NOMO-1 (cell line): Measurements from ENCODE around the gene RAI1.
A peak's percentile ranks its signal among the peaks of the same experiment; 100 is the strongest.
"Not testable (repeated sequence)": the region's sequence is repeated elsewhere in the genome, so short reads cannot be mapped to it uniquely, and the experiment has no call there.

Experiments used
- DNase-seq, 2 experiments: peaks; one replicate each; lab custom pipeline; 2025; ENCODE audit not compliant: unreplicated experiment in 2 of 2; lab: John Stamatoyannopoulos, UW

RAI1 gene

GRCh38 chr17:17681187-17681743, at the start of gene RAI1:
Gene RAI1 (plus strand): TSS chr17:17681458. CDS start chr17:17792949, 111,491 bp downstream.
- peak; percentile 74 to 79 for DNase-seq

GRCh38 chr17:17632690-17633089, 48.6 kb upstream of the RAI1 start:
- DNase-seq, result not testable (repeated sequence)

GRCh38 chr17:17633310-17633709, 47.9 kb upstream of the RAI1 start:
- DNase-seq, result no peak

- no peak for DNase-seq
These were observed 46.1 kb upstream of the RAI1 start for GRCh38 chr17:17635126-17635525.

GRCh38 chr17:17635537-17636271, 45.6 kb upstream of the RAI1 start:
- DNase-seq, result peak in 1 of 2 experiments; percentile 28

- DNase-seq, result no peak
These were observed 44.9 kb upstream of the RAI1 start for GRCh38 chr17:17636272-17636885.

- DNase-seq, result no peak
These were observed 42.8 kb upstream of the RAI1 start for GRCh38 chr17:17638467-17638866.

- peak in 1 of 2 experiments; percentile 13 for DNase-seq
These were observed 41.5 kb upstream of the RAI1 start for GRCh38 chr17:17639661-17640270.

GRCh38 chr17:17641621-17642409, 39.4 kb upstream of the RAI1 start:
- DNase-seq, result peak; percentile 62 to 85

GRCh38 chr17:17645148-17645547, 36.1 kb upstream of the RAI1 start:
- DNase-seq, result not testable (repeated sequence)

- no peak for DNase-seq
These were observed 35.3 kb upstream of the RAI1 start for GRCh38 chr17:17645961-17646360.

GRCh38 chr17:17647524-17648178, 33.6 kb upstream of the RAI1 start:
- DNase-seq, result no peak

GRCh38 chr17:17648762-17649161, 32.5 kb upstream of the RAI1 start:
- no peak for DNase-seq

- no peak for DNase-seq
These were observed 30.3 kb upstream of the RAI1 start for GRCh38 chr17:17650959-17651358.

GRCh38 chr17:17653343-17653742, 27.9 kb upstream of the RAI1 start:
- DNase-seq, result no peak

GRCh38 chr17:17659340-17659739, 21.9 kb upstream of the RAI1 start:
- no peak for DNase-seq

- no peak for DNase-seq
These were observed 20.1 kb upstream of the RAI1 start for GRCh38 chr17:17661134-17661533.

- peak; percentile 47 to 59 for DNase-seq
These were observed 19.3 kb upstream of the RAI1 start for GRCh38 chr17:17661834-17662385.

- peak; percentile 73 to 80 for DNase-seq
These were observed 17.8 kb upstream of the RAI1 start for GRCh38 chr17:17663160-17664063.
